Heart left ventricle (tissue), 16 donors: ENCODE data around the gene DNMT1. TPM values are rescaled to one million over a fixed set of nuclear protein-coding genes. Genes with fewer than 3 reads are reported as not detected.

ENCODE experiments used
- ATAC-seq, 4 donors: fragments of 200-7000 bp; cut with Tn5 transposase; one replicate each; pipeline ENCODE4 v1.9.1; 2020 to 2022; ENCODE audit warnings: moderate library complexity in 4 of 4, mild to moderate bottlenecking in 3 of 4, moderate number of reproducible peaks in 1 of 4
- DNase-seq, 5 donors: peaks; one replicate each; pipeline ENCODE4 v3.0.0-alpha.2; 2020
- H3K27ac ChIP-seq, 12 donors: fragments of 200-600 bp; sonication (generic) in 4 of 12; one replicate each; pipeline versions ENCODE4 v1.5.0 to v1.8.0; 2016 to 2022; ENCODE audit warnings: mild to moderate bottlenecking in 2 of 12
- H3K27me3 ChIP-seq, 9 donors: fragments of 200-600 bp; sonication (generic) in 2 of 9; one replicate each; pipeline versions ENCODE4 v1.5.1 to v1.8.0; 2016 to 2022; ENCODE audit warnings: mild to moderate bottlenecking in 3 of 9
- H3K36me3 ChIP-seq, 9 donors: fragments of 200-600 bp; sonication (generic) in 2 of 9; one replicate each; pipeline versions ENCODE4 v1.5.0 to v1.8.0; 2018 to 2022; ENCODE audit warnings: mild to moderate bottlenecking in 2 of 9
- H3K4me1 ChIP-seq, 12 donors: fragments of 200-600 bp; sonication (generic) in 4 of 12; one replicate each; pipeline versions ENCODE4 v1.5.0 to v1.8.0; 2016 to 2022; ENCODE audit warnings: mild to moderate bottlenecking in 3 of 12
- H3K4me3 ChIP-seq, 12 donors: fragments of 200-600 bp; sonication (generic) in 4 of 12; one replicate each; pipeline versions ENCODE4 v1.5.0 to v1.8.0; 2017 to 2022; ENCODE audit warnings: mild to moderate bottlenecking in 9 of 12, moderate library complexity in 4 of 12
- H3K9me3 ChIP-seq, 12 donors: fragments of 200-600 bp; sonication (generic) in 4 of 12; one replicate each; pipeline versions ENCODE4 v1.5.0 to v1.8.0; 2016 to 2022; ENCODE audit warnings: mild to moderate bottlenecking in 1 of 12
- POLR2A ChIP-seq, 2 donors: fragments of 450-650 bp; IDR thresholded peaks; one replicate each; pipeline ENCODE4 v1.6.1; 2017; ENCODE audit warnings: antibody characterized with exemption in 2 of 2, mild to moderate bottlenecking in 2 of 2, moderate library complexity in 2 of 2
- WGBS, 4 donors: extraction: QIAGEN DNeasy Blood & Tissue Kit in 2 of 4; methylation state at CpG; one replicate each; pipeline versions ENCODE4 v1.1.5 to v1.1.7; 2013 to 2018; 5-methylcytosine and 5-hydroxymethylcytosine counted together
- intact Hi-C, 10 donors: fragments of 100-400 bp; cut with DNase I; formaldehyde crosslinking; loops; one replicate each; pipeline versions ENCODE4 v1.11.1 to v1.14.2; 2022
- polyA plus RNA-seq, 2 donors: library from polyadenylated mRNA; stranded (reverse); fragments of 200-250 nt; gene quantifications; one replicate each; pipeline ENCODE4 v1.2.3, GENCODE V29; 2013
- total RNA-seq, 9 donors: library from RNA; depleted of rRNA in 2 of 9; stranded (reverse); fragments of >200 nt in 2 of 9; fragmentation: NEBNext Ultra II Directional in 3 of 9; extraction: Animal tissue kit (Norgen Biotek cat#: 25700) in 3 of 9; gene quantifications; one replicate each; pipeline versions ENCODE4 v1.1.0 to v1.2.4, GENCODE V29; 2016 to 2023
- TF ChIP-seq, protein P1 (sequence below), 12 donors: fragments of 200-600 bp; sonication (generic) in 4 of 12; IDR thresholded peaks; one replicate each; pipeline versions ENCODE4 v1.5.0 to v1.8.0; 2018 to 2022; ENCODE audit warnings: antibody characterized with exemption in 12 of 12, mild to moderate bottlenecking in 5 of 12
- donor health status: ischemic (EF 13 %, LVEDD 7.1; RV severe dilation, severe dysfunction).
- donor health status: healthy with polysubstance abuse.
- donor health status: DM: no; HTN: yes; CAD: no.
- donor health status: DM: no; HTN: no; CAD: no.
- donor health status: ischemic (EF 25% LVEDD 6.9; RV normal size, moderate dysfunction).
- donor health status: ischemic (EF 25% LVEDD 5.7; RV mildly dilated, moderate dysfunction).
- donor health status: healthy.
- donor health status: DM: yes; HTN: yes; CAD: no.
- donor health status: ischemic (EF 35%, LVEDD 5.7; RV mildly dilated, moderate dysfunction).
- donor health status: nonischemic (EF 11% LVEDD 7.7; RV severe dilation, severe dysfunction).
- donor health status: DM: yes; HTN: yes; CAD: no.
- donor health status: PGD.
- donor health status: ischemic (EF 29% LVEDD 5.4; RV normal size, mild dysfunction).
- donor health status: nonischemic (EF 23%, LVEDD 6.1; RV moderate dilation, normal function).

The DNMT1 gene
- total and polyA plus RNA-seq, 11 donors = 16.1 to 61.6 (median 25.0) TPM

DNA sequence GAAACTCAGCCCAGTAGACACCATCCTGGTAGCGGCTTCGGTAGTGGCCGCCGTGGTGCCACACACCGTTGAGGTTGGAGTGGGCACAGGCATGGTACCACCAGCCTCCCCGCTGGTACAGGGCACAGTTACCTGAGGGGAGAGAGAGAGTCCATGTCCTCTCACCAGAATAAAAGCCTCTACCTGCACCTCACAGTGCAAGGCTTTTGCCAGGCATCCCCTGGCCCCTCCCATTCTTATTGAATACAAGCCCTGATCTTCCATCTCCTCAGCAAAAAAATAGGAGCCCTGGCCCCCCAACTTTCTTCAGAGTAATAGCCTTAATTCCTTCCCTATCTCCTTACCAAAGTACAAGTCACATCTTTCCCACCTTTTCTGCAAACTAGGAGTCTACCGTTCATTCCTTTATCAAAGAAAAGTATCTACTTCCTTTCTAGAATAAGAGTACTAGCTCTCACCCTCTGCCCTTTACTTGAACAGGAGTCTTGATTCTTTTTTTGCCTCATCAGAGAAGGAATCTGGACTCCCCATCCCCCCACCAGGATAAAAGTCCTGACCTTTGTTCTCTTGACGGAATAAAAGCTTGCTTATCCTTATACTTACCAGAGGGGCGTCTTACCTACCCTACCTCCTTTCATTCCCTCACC lies 102.0 kb downstream of the DNMT1 start:
- peaks cover 0 to 10% (median 0%) of the 10 kb centered on the region in 12 donors for H3K9me3 ChIP-seq
- H3K4me1 ChIP-seq = peaks cover 0 to 17% (median 9%) of the 10 kb centered on the region in 12 donors
- no peaks in the 10 kb centered on the region for H3K27me3 ChIP-seq
- intact Hi-C loops = no loop called here
- no peak overlapping the region for H3K27ac ChIP-seq
- TF ChIP-seq, protein P1, sequence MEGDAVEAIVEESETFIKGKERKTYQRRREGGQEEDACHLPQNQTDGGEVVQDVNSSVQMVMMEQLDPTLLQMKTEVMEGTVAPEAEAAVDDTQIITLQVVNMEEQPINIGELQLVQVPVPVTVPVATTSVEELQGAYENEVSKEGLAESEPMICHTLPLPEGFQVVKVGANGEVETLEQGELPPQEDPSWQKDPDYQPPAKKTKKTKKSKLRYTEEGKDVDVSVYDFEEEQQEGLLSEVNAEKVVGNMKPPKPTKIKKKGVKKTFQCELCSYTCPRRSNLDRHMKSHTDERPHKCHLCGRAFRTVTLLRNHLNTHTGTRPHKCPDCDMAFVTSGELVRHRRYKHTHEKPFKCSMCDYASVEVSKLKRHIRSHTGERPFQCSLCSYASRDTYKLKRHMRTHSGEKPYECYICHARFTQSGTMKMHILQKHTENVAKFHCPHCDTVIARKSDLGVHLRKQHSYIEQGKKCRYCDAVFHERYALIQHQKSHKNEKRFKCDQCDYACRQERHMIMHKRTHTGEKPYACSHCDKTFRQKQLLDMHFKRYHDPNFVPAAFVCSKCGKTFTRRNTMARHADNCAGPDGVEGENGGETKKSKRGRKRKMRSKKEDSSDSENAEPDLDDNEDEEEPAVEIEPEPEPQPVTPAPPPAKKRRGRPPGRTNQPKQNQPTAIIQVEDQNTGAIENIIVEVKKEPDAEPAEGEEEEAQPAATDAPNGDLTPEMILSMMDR (IDR thresholded peaks at IDR 0.05) = no peak
- TF ChIP-seq POLR2A (IDR thresholded peaks at IDR 0.05) = no peak
- DNase-seq (no peak), ATAC-seq (no peak)
- WGBS, 4 donors = 88 to 94% (median 90%) methylated on average over 3 to 9 of the region's 9 CpGs
- peaks cover 0 to 48% (median 19%) of the 10 kb centered on the region in 9 donors for H3K36me3 ChIP-seq
- no peak overlapping the region for H3K4me3 ChIP-seq

- H3K27ac ChIP-seq = no peak overlapping the region
- H3K4me1 ChIP-seq = peaks cover 0 to 23% (median 10%) of the 10 kb centered on the region in 12 donors
- H3K27me3 ChIP-seq = no peaks in the 10 kb centered on the region
- H3K4me3 ChIP-seq = no peak overlapping the region
- peaks cover 0 to 10% (median 0%) of the 10 kb centered on the region in 12 donors for H3K9me3 ChIP-seq
- TF ChIP-seq, protein P1 (IDR thresholded peaks at IDR 0.05) = no peak
- no peak for TF ChIP-seq POLR2A (IDR thresholded peaks at IDR 0.05)
- DNase-seq (no peak), ATAC-seq (no peak)
- intact Hi-C loops = no loop called here
- peaks cover 0 to 48% (median 19%) of the 10 kb centered on the region in 9 donors for H3K36me3 ChIP-seq
- 66 to 85% (median 69%) methylated on average over 13 of the region's 13 CpGs for WGBS, 4 donors
Observed at GRCh38 chr19:10091895-10092641, 102.7 kb downstream of the DNMT1 start.

DNA sequence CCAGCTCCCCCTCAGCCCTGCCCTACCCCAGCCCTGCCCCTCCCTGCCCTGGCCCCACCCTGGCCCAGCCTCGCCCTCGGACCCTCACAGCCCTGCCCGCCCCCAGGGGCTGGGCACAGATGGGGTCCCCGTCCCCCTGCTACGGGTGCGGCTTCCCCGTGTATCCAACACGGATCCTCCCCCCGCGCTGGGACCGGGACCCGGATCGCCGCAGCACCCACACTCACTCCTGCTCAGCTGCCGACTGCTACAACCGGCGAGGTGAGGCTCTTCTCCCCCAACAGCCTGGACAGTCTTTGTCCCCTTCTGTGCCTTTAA lies 103.4 kb downstream of the DNMT1 start:
- intact Hi-C loops = no loop called here
- Histone ChIP-seq H3K36me3 (peaks cover 0 to 48% (median 19%) of the 10 kb centered on the region in 9 donors), H3K27ac (no peak overlapping the region), H3K4me1 (peaks cover 0 to 19% (median 8%) of the 10 kb centered on the region in 12 donors), H3K9me3 (peaks cover 0 to 10% (median 0%) of the 10 kb centered on the region in 12 donors), H3K4me3 (no peak overlapping the region), H3K27me3 (no peaks in the 10 kb centered on the region)
- TF ChIP-seq POLR2A (IDR thresholded peaks at IDR 0.05) = no peak
- TF ChIP-seq, protein P1 (IDR thresholded peaks at IDR 0.05) = no peak
- WGBS, 4 donors = 93 to 96% (median 95%) methylated on average over 13 to 17 of the region's 17 CpGs
- DNase-seq = peak in 1 of 5 donors; percentile 63
- no peak for ATAC-seq

- intact Hi-C loops = no loop called here
Observed at GRCh38 chr19:10089801-10090375, 104.9 kb downstream of the DNMT1 start.

More at GRCh38 chr19:10089801-10090375, 104.9 kb downstream of the DNMT1 start:
- Histone ChIP-seq H3K4me1 (peaks cover 0 to 16% (median 3%) of the 10 kb centered on the region in 12 donors), H3K9me3 (peaks cover 0 to 10% (median 0%) of the 10 kb centered on the region in 12 donors), H3K27ac (no peak overlapping the region), H3K36me3 (peaks cover 0 to 48% (median 19%) of the 10 kb centered on the region in 9 donors), H3K4me3 (no peak overlapping the region), H3K27me3 (no peaks in the 10 kb centered on the region)
- ATAC-seq (no peak), DNase-seq (no peak)
- TF ChIP-seq, protein P1 (IDR thresholded peaks at IDR 0.05) = no peak
- TF ChIP-seq POLR2A (IDR thresholded peaks at IDR 0.05) = no peak
- WGBS, 4 donors = 80 to 91% (median 87%) methylated on average over 15 of the region's 15 CpGs
